Measurements from ENCODE around the gene POLDIP2. TPM values are rescaled to one million over a fixed set of nuclear protein-coding genes. Genes with fewer than 3 reads are reported as not detected.
A peak's percentile ranks its signal among the peaks of the same experiment; 100 is the strongest.

Gene POLDIP2
- total and polyA plus RNA-seq, 2 of the 4 experiments (the other 2 are of a cell fraction), result 66.7 to 77.8 TPM

GRCh38 chr17:28395426-28395825, 38.1 kb upstream of the POLDIP2 start:
- H3K4me2 ChIP-seq (ENCODE audit: low read depth, low read length), result no peak overlapping the region
- H4K91ac ChIP-seq (ENCODE audit: insufficient read depth, low read depth, low read length), result no peak overlapping the region
- no peak overlapping the region; the same call in 1 of the 2 replicates for H3K18ac ChIP-seq (ENCODE audit: low read depth, low read length)
- H2BK15ac ChIP-seq (ENCODE audit: low read depth, low read length), result no peak overlapping the region
- no peak overlapping the region for H2BK20ac ChIP-seq (ENCODE audit: low read depth, low read length)
- intact Hi-C loops (cut with micrococcal nuclease) (no loop called here), dilution Hi-C loops (cut with HindIII; ENCODE audit: low sequenced_read_pairs, unreplicated experiment) (no loop called here), in situ Hi-C loops (cut with MboI; ENCODE audit: low sequenced_read_pairs) (no loop called here)
- H3K4me3 ChIP-seq (ENCODE audit: insufficient read depth, low read depth, low read length), result no peak overlapping the region
- peaks cover 35% of the 10 kb centered on the region for H3K36me3 ChIP-seq (ENCODE audit: control insufficient read depth, insufficient read depth, low read length)
- TF ChIP-seq CTCF (conservative IDR thresholded peaks at IDR 0.05; ENCODE audit: low read depth, low read length), result no peak
- TF ChIP-seq BHLHE40 (IDR thresholded peaks at IDR 0.05; ENCODE audit: low read depth, low read length), result no peak
- no peak for TF ChIP-seq CEBPB (IDR thresholded peaks at IDR 0.05; ENCODE audit: low read depth, low read length)
- no peak for TF ChIP-seq MAFK (IDR thresholded peaks at IDR 0.05; ENCODE audit: low read depth, low read length)
- no peak for TF ChIP-seq RFX5 (IDR thresholded peaks at IDR 0.05; ENCODE audit: low read depth, low read length)
- no peak for TF ChIP-seq FOS (IDR thresholded peaks at IDR 0.05; ENCODE audit: low read depth, low read length)
- TF ChIP-seq POLR2A (IDR thresholded peaks at IDR 0.05; ENCODE audit: low read depth, low read length), result no peak
- TF ChIP-seq RAD21 (IDR thresholded peaks at IDR 0.05; ENCODE audit: low read length), result no peak
- TF ChIP-seq MXI1 (IDR thresholded peaks at IDR 0.05; ENCODE audit: borderline replicate concordance, low read depth, low read length), result no peak
- no peak for TF ChIP-seq SMC3 (IDR thresholded peaks at IDR 0.05; ENCODE audit: low read depth, low read length)
- no peak overlapping the region for H3K56ac ChIP-seq (ENCODE audit: extremely low read depth, insufficient read depth, low read length)
- H3K79me1 ChIP-seq (ENCODE audit: low read depth in 1 of 2, low read length in 2 of 2), result no peaks in the 10 kb centered on the region
- H3K9me1 ChIP-seq (ENCODE audit: insufficient read depth, low read length), result peaks cover 19% of the 10 kb centered on the region; the same call in 1 of the 2 replicates
- peak overlapping the region; percentile 66; the same call in 1 of the 2 replicates for H3K27ac ChIP-seq (ENCODE audit: insufficient read depth, low read length)
- no peak overlapping the region; the same call in 1 of the 2 replicates for H4K5ac ChIP-seq (ENCODE audit: low read depth, low read length)
- DNase-seq (no peak), ATAC-seq (ENCODE audit: low read depth) (no peak)
- H3K23ac ChIP-seq (ENCODE audit: low read depth, low read length), result no peak overlapping the region
- no peak overlapping the region for H4K8ac ChIP-seq (ENCODE audit: low read depth in 2 of 2, low read length in 2 of 2)
- no peak overlapping the region for H2BK5ac ChIP-seq (ENCODE audit: low read depth, low read length, poor library complexity, severe bottlenecking)
- H3K9ac ChIP-seq (ENCODE audit: low read depth, low read length), result no peak overlapping the region
- peaks cover 9% of the 10 kb centered on the region for H3K4me1 ChIP-seq (ENCODE audit: control insufficient read depth, insufficient read depth, low read length)
- no TSS peak for BruUV-seq (replicated peaks)
- no peaks in the 10 kb centered on the region for H3K9me3 ChIP-seq (ENCODE audit: control insufficient read depth, insufficient read depth, low read length)
- no peak overlapping the region for H3K14ac ChIP-seq (replicated peaks; ENCODE audit: low read depth, low read length)
- no peak overlapping the region for H2BK120ac ChIP-seq (ENCODE audit: low read depth, low read length)
- ChIA-PET CTCF (interaction anchor here (1.1 kb wide), 1 partner anchor 21 kb away, joined by 6 read pairs; no protein-coding TSS in a partner anchor), POLR2A (ENCODE audit: unreplicated experiment) (no interaction called here)
- H4K20me1 ChIP-seq (ENCODE audit: insufficient read depth, low read length), result no peaks in the 10 kb centered on the region
- 0 out of 2 replicates have a peak overlapping the region, but pooled peaks have one; percentile 23 for H2AK5ac ChIP-seq (ENCODE audit: low read depth, low read length)
- no peaks in the 10 kb centered on the region for H3K27me3 ChIP-seq (ENCODE audit: control insufficient read depth, insufficient read depth, low read length)
- WGBS, 2 experiments (ENCODE audit: extremely low coverage in 2 of 2, insufficient read length in 1 of 2), result 60% methylated on average over 1 of the region's 2 CpGs; no CpG with 5 or more reads in 1 of the 2 experiments
- H2AFZ ChIP-seq (replicated peaks; ENCODE audit: low read length, poor library complexity), result no peak overlapping the region
- no peak overlapping the region for H3K4ac ChIP-seq (ENCODE audit: low read depth, low read length)
- H2AK9ac ChIP-seq (replicated peaks; ENCODE audit: low read depth, low read length, poor library complexity), result no peak overlapping the region

Data from IMR-90 (cell line).